Gastrocnemius medialis (tissue), 4 donors: ENCODE measurements around the gene OR52W1.

ENCODE experiments used
- CTCF ChIP-seq, 5 experiments: fragments of 450-650 bp in 3 of 5; fragments of 200-600 bp in 2 of 5; sonication (generic) in 2 of 5; IDR thresholded peaks in 4 of 5; conservative IDR thresholded peaks in 1 of 5; 1 replicate in 4 of 5; 2 replicates in 1 of 5; pipeline ENCODE4 v1.5.1; 2016 to 2019; ENCODE audit warnings: antibody characterized with exemption in 5 of 5, mild to moderate bottlenecking in 3 of 5, moderate library complexity in 3 of 5
- POLR2A ChIP-seq, 2 donors: fragments of 450-650 bp; IDR thresholded peaks; one replicate each; pipeline ENCODE4 v1.6.1; 2017; ENCODE audit warnings: antibody characterized with exemption in 2 of 2, mild to moderate bottlenecking in 2 of 2, moderate library complexity in 2 of 2

DNA sequence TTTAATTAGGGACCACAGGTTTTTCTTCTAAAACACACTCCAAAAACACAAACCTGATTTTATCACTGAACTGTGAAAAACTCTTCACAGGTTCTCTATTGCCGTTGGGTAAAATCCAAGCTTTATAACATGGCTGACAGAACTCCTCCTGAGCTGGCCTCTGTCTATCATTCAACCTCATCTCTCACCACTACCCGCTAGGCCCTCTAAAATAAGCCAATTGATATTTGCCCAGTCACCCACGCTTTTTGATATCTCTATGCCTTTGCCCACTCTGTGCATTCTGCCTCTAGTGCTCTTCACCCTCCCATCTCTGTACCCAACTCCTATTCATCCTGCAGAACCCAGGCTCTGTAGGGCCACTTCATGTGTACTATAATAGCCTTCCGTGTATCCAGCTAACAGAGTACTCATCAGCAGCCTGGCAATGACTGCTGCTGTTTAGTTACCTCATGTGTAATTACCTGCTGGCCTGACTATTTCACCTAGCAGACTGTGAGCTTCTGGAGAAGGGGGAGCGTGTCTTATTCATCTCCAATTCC is 38.8 kb downstream of the OR52W1 start:
- TF ChIP-seq POLR2A (IDR thresholded peaks at IDR 0.05) (no peak), CTCF (IDR thresholded peaks at IDR 0.05 in 4 of 5, conservative IDR thresholded peaks at IDR 0.05 in 1 of 5) (no peak)
